GM19099 (cell line): ENCODE data around the gene ARFRP1.

Source experiments
- POLR2A ChIP-seq: IDR thresholded peaks from 3 replicates; pipeline ENCODE4 v1.6.1; 2011; ENCODE audit warnings: low read depth; ENCODE audit not compliant: insufficient read length; ENCODE audit errors: extremely low read depth

The ARFRP1 gene

GRCh38 chr20:63653974-63654668 is 53.7 kb downstream of the ARFRP1 start:
- no peak for TF ChIP-seq POLR2A

GRCh38 chr20:63653041-63653973 is 54.5 kb downstream of the ARFRP1 start, which contains the start of gene STMN3:
Gene STMN3 (minus strand): TSS chr20:63653424. CDS start chr20:63653345, 79 bp downstream.
- TF ChIP-seq POLR2A, result no peak

- TF ChIP-seq POLR2A, result no peak
These were observed 55.4 kb downstream of the ARFRP1 start for GRCh38 chr20:63652192-63652980.

- no peak for TF ChIP-seq POLR2A
These were observed 55.9 kb downstream of the ARFRP1 start for GRCh38 chr20:63651942-63652191.

GRCh38 chr20:63648895-63649589 is 58.7 kb downstream of the ARFRP1 start:
- TF ChIP-seq POLR2A, result no peak
